Vagina (tissue), 2 donors: ENCODE measurements around the gene MCF2L.

Source experiments
- POLR2A ChIP-seq, 2 donors: fragments of 450-650 bp; IDR thresholded peaks; one replicate each; pipeline ENCODE4 v1.6.1; 2017; ENCODE audit warnings: antibody characterized with exemption in 2 of 2, mild to moderate bottlenecking in 2 of 2, moderate library complexity in 2 of 2
- POLR2AphosphoS5 ChIP-seq, 2 donors: sonication (generic); formaldehyde crosslinking; IDR thresholded peaks; one replicate each; pipeline ENCODE4 v1.9.0; 2017; ENCODE audit warnings: antibody characterized with exemption in 2 of 2, mild to moderate bottlenecking in 2 of 2, low read depth in 1 of 2; ENCODE audit not compliant: insufficient read depth in 1 of 2
- TF ChIP-seq, protein P1 (sequence below), 3 experiments: fragments of 450-650 bp in 2 of 3; fragments of 200-600 bp in 1 of 3; sonication (generic) in 1 of 3; IDR thresholded peaks; one replicate each; pipeline ENCODE4 v1.5.1; 2017 to 2019; ENCODE audit warnings: antibody characterized with exemption in 3 of 3, mild to moderate bottlenecking in 2 of 3, moderate library complexity in 2 of 3

DNA sequence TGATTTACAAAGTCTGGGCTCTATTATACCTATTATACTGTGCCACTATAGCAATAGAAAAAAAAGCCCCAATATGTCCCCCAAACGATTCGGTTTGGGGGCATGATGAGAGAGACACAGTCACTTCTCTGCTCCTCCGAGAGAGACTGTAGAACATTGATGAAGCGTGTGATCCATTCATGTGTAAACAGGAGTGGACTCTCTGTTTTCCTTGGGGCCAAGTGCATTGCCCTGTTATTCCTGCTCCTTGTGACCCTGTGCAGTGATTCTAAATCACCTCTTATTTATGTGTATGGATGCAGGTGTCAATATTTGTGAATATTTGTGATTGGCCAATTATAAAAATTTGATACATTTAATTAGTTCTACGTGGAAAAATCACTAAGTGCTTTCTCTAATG is 170.6 kb downstream of the MCF2L start:
- TF ChIP-seq, protein P1, sequence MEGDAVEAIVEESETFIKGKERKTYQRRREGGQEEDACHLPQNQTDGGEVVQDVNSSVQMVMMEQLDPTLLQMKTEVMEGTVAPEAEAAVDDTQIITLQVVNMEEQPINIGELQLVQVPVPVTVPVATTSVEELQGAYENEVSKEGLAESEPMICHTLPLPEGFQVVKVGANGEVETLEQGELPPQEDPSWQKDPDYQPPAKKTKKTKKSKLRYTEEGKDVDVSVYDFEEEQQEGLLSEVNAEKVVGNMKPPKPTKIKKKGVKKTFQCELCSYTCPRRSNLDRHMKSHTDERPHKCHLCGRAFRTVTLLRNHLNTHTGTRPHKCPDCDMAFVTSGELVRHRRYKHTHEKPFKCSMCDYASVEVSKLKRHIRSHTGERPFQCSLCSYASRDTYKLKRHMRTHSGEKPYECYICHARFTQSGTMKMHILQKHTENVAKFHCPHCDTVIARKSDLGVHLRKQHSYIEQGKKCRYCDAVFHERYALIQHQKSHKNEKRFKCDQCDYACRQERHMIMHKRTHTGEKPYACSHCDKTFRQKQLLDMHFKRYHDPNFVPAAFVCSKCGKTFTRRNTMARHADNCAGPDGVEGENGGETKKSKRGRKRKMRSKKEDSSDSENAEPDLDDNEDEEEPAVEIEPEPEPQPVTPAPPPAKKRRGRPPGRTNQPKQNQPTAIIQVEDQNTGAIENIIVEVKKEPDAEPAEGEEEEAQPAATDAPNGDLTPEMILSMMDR (IDR thresholded peaks at IDR 0.05): no peak
- TF ChIP-seq POLR2A (IDR thresholded peaks at IDR 0.05) (no peak), POLR2AphosphoS5 (IDR thresholded peaks at IDR 0.05; ENCODE audit: insufficient read depth in 1 of 2, low read depth in 1 of 2) (no peak)
